OCI-LY3 (cell line): ENCODE results near the gene GALR2.
"Not testable (repeated sequence)": the region's sequence is repeated elsewhere in the genome, so short reads cannot be mapped to it uniquely, and the experiment has no call there.

ENCODE experiments used
- H2AFZ ChIP-seq: fragments of 200-600, 300-600 bp; shearing (Covaris generic); 2 replicates; pipeline ENCODE4 v1.6.0; 2014; ENCODE audit warnings: antibody characterized with exemption, low read depth, low read length
- H3K27ac ChIP-seq: fragments of 200-600, 300-600 bp; sonication (generic); 2 replicates; pipeline ENCODE4 v1.5.1; 2014; ENCODE audit warnings: mild to moderate bottlenecking, low read length, moderate library complexity, mixed read lengths
- H3K27me3 ChIP-seq: fragments of 200-600, 300-600 bp; sonication (generic); 2 replicates; pipeline ENCODE4 v1.6.1; 2014; ENCODE audit warnings: low read depth, low read length, mixed read lengths
- H3K36me3 ChIP-seq: fragments of 200-600, 300-600 bp; sonication (generic); replicated peaks from 2 replicates; pipeline ENCODE3; 2014; ENCODE audit warnings: low read depth, low read length, mixed read lengths
- H3K4me1 ChIP-seq: fragments of 300-600, 200-600 bp; sonication (generic); 2 replicates; pipeline ENCODE4 v1.6.1; 2014; ENCODE audit warnings: low read length, mixed read lengths
- H3K4me2 ChIP-seq: fragments of 200-600, 300-600 bp; sonication (generic); 2 replicates; pipeline ENCODE4 v1.6.1; 2014; ENCODE audit warnings: low read length, mixed read lengths
- H3K4me3 ChIP-seq: fragments of 300-600, 200-600 bp; sonication (generic); 2 replicates; pipeline ENCODE4 v1.5.1; 2014; ENCODE audit warnings: antibody characterized with exemption, mild to moderate bottlenecking, low read length, moderate library complexity
- H3K79me2 ChIP-seq: fragments of 300-600, 200-600 bp; shearing (Covaris generic); 2 replicates; pipeline ENCODE4 v1.6.1; 2014; ENCODE audit warnings: mild to moderate bottlenecking, low read length, mixed read lengths
- H3K9ac ChIP-seq: fragments of 300-600, 200-600 bp; shearing (Covaris generic); 2 replicates; pipeline ENCODE4 v1.6.0; 2014; ENCODE audit warnings: mild to moderate bottlenecking, low read length, moderate library complexity
- H3K9me3 ChIP-seq: fragments of 200-600, 300-600 bp; shearing (Covaris generic); 2 replicates; pipeline ENCODE4 v1.6.1; 2014; ENCODE audit warnings: low read length, mixed read lengths; ENCODE audit not compliant: insufficient read depth
- H4K20me1 ChIP-seq: fragments of 200-600, 300-600 bp; sonication (generic); 2 replicates; pipeline ENCODE4 v1.6.1; 2016; ENCODE audit warnings: low read length, mixed read lengths; ENCODE audit not compliant: insufficient read depth
- CTCF ChIP-seq: fragments of 200-600, 300-600 bp; sonication (generic); IDR thresholded peaks from 2 replicates; pipeline ENCODE4 v1.5.1; 2014; ENCODE audit warnings: antibody characterized with exemption, low read length, low read depth
- EZH2phosphoT487 ChIP-seq: fragments of 200-600 bp; shearing (Covaris generic); IDR thresholded peaks from 2 replicates; pipeline ENCODE4 v1.6.1; 2018; ENCODE audit warnings: antibody characterized with exemption, mixed run types, low read depth

Gene GALR2

GRCh38 chr17:76053246-76054111 lies 21.1 kb upstream of the GALR2 start:
- no peaks in the 10 kb centered on the region for H3K9me3 ChIP-seq
- no peak overlapping the region for H3K4me2 ChIP-seq
- H2AFZ ChIP-seq: no peak overlapping the region
- no peak overlapping the region for H3K27ac ChIP-seq
- no peaks in the 10 kb centered on the region; the same call in 1 of the 2 replicates for H4K20me1 ChIP-seq
- H3K4me1 ChIP-seq: no peaks in the 10 kb centered on the region
- H3K36me3 ChIP-seq: peaks cover 51% of the 10 kb centered on the region
- H3K79me2 ChIP-seq: no peaks in the 10 kb centered on the region
- H3K27me3 ChIP-seq: no peaks in the 10 kb centered on the region
- TF ChIP-seq EZH2phosphoT487 (no peak), CTCF (no peak)
- H3K4me3 ChIP-seq: no peak overlapping the region
- H3K9ac ChIP-seq: no peak overlapping the region

- H3K27me3 ChIP-seq: no peaks in the 10 kb centered on the region
- no peak overlapping the region for H3K9ac ChIP-seq
- TF ChIP-seq CTCF (no peak), EZH2phosphoT487 (no peak)
- no peaks in the 10 kb centered on the region; the same call in 1 of the 2 replicates for H4K20me1 ChIP-seq
- H3K4me2 ChIP-seq: no peak overlapping the region
- no peak overlapping the region for H2AFZ ChIP-seq
- H3K27ac ChIP-seq: no peak overlapping the region
- H3K36me3 ChIP-seq: peaks cover 51% of the 10 kb centered on the region
- no peaks in the 10 kb centered on the region for H3K4me1 ChIP-seq
- H3K4me3 ChIP-seq: no peak overlapping the region
- no peaks in the 10 kb centered on the region for H3K9me3 ChIP-seq
- no peaks in the 10 kb centered on the region for H3K79me2 ChIP-seq
These were observed 20.5 kb upstream of the GALR2 start for GRCh38 chr17:76054112-76054476.

- no peak for TF ChIP-seq EZH2phosphoT487
- no peak for TF ChIP-seq CTCF
- Histone ChIP-seq H3K4me1 (no peaks in the 10 kb centered on the region), H4K20me1 (no peaks in the 10 kb centered on the region), H3K4me3 (no peak overlapping the region), H3K4me2 (no peak overlapping the region), H3K27me3 (no peaks in the 10 kb centered on the region), H3K79me2 (no peaks in the 10 kb centered on the region), H2AFZ (no peak overlapping the region), H3K9me3 (no peaks in the 10 kb centered on the region), H3K9ac (no peak overlapping the region), H3K27ac (no peak overlapping the region), H3K36me3 (peaks cover 49% of the 10 kb centered on the region)
These were observed 17.7 kb upstream of the GALR2 start for GRCh38 chr17:76056882-76057281.

GRCh38 chr17:76058264-76058663 lies 16.3 kb upstream of the GALR2 start:
- H3K9me3 ChIP-seq, H3K4me3 ChIP-seq, H3K79me2 ChIP-seq, H3K27ac ChIP-seq, H3K4me1 ChIP-seq, H3K4me2 ChIP-seq, H4K20me1 ChIP-seq, H2AFZ ChIP-seq, H3K27me3 ChIP-seq, H3K9ac ChIP-seq: not testable (repeated sequence)
- H3K36me3 ChIP-seq: peaks cover 48% of the 10 kb centered on the region
